ENCODE results near the gene SALL4.
A peak's percentile ranks its signal among the peaks of the same experiment; 100 is the strongest.

SALL4 gene

DNA sequence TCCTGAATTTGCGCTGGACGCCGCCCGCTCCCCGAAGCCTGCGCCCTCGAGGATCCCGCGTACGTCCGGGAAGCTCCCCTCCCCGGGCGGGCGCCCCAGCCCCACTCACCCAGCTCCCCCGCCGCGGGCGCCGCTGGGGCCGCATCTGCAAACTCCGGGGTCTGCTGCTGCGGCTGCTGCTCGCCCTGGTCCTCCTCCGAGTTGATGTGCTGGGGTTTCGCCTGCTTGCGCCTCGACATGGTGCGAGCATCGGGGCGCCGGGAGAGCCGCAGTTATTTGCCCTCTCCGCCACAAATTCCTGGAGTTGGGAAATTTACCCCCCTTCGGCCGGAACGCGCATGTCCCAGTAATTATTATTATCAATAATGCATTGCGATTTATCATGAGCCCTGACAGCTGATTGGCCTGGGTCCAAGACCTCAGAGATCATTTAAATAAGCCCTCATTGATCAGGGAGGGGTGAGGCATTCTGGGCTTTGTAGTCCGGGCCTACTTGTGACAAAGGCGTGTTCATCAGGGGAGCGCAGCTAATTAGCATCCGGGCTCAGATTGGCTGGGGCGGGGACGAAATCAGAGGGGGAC, at the start of gene SALL4:
SALL4 (minus strand) TSS at position 352 of the 582 bp plus-strand sequence; CDS start at position 239, 113 bp downstream.
- DNase-seq, result no peak
- Histone ChIP-seq H3K4me3 (ENCODE audit: low read depth, low read length) (peak within 1 kb of the TSS; percentile 61), H3K27ac (no peak within 1 kb of the TSS), H3K36me3 (replicated peaks) (no peaks in the 10 kb centered on the region), H3K27me3 (replicated peaks) (no peaks in the 10 kb centered on the region)
- in situ Hi-C loops (cut with HindIII; ENCODE audit: low pct_ligation_motif_present, low sequenced_read_pairs), result no loop called here
- TF ChIP-seq CTCF (IDR thresholded peaks at IDR 0.05; ENCODE audit: low read depth, low read length, missing control alignments), result no peak

DNA sequence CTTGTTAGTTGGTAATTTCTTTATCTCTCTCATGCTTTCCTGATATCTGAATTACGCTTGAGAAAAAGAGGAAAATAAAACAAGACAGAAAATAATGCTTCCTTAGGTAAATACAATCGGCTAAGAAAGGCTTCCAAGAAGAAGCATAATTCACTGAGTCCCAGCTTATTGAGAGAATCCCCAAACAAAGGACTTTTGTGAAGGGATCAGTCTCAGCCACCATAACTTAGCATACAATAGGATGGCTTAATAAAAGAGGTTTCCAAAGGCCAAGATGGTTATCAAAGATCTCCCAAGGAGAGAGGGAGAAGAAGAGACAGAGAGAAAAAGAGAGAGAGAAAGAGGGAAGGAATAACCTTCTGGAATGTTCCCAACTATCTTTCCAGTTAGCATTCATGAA, 46.0 kb upstream of the SALL4 start:
- Histone ChIP-seq H3K27ac (no peak overlapping the region), H3K36me3 (replicated peaks) (no peaks in the 10 kb centered on the region), H3K4me3 (ENCODE audit: low read depth, low read length) (no peak overlapping the region), H3K27me3 (replicated peaks) (no peaks in the 10 kb centered on the region)
- no peak for TF ChIP-seq CTCF (IDR thresholded peaks at IDR 0.05; ENCODE audit: low read depth, low read length, missing control alignments)
- no peak for DNase-seq
- in situ Hi-C loops (cut with HindIII; ENCODE audit: low pct_ligation_motif_present, low sequenced_read_pairs), result no loop called here

DNA sequence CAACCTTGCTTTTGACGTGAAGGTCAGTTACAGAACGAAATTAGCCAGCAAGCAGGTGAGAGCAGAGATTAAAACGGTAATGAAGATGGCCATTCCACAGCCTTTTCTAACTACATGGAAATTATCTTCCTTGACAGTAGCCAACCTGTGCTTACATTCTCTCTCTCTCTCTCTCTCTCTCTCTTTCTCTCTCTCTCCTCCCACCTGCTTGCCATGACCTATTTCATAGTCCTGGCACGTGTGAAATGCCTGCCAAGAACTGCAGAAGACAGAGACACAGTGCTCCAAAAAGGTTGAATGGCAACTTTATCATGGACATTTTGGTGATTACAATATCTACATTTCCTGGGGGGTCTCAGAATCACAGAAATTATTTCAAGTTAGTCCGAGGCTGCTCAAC, 38.5 kb upstream of the SALL4 start:
- TF ChIP-seq CTCF (IDR thresholded peaks at IDR 0.05; ENCODE audit: low read depth, low read length, missing control alignments), result no peak
- no peak overlapping the region for H3K27ac ChIP-seq
- no peak for DNase-seq
- no peaks in the 10 kb centered on the region for H3K27me3 ChIP-seq (replicated peaks)
- H3K4me3 ChIP-seq (ENCODE audit: low read depth, low read length), result no peak overlapping the region
- H3K36me3 ChIP-seq (replicated peaks), result no peaks in the 10 kb centered on the region
- in situ Hi-C loops (cut with HindIII; ENCODE audit: low pct_ligation_motif_present, low sequenced_read_pairs), result no loop called here

- Histone ChIP-seq H3K4me3 (ENCODE audit: low read depth, low read length) (no peak overlapping the region), H3K27me3 (replicated peaks) (no peaks in the 10 kb centered on the region), H3K36me3 (replicated peaks) (no peaks in the 10 kb centered on the region), H3K27ac (no peak overlapping the region)
- DNase-seq, result no peak
- in situ Hi-C loops (cut with HindIII; ENCODE audit: low pct_ligation_motif_present, low sequenced_read_pairs), result no loop called here
- no peak for TF ChIP-seq CTCF (IDR thresholded peaks at IDR 0.05; ENCODE audit: low read depth, low read length, missing control alignments)
These were observed 35.6 kb upstream of the SALL4 start for GRCh38 chr20:51837876-51838420.

- no peaks in the 10 kb centered on the region for H3K27me3 ChIP-seq (replicated peaks)
- no peak overlapping the region for H3K27ac ChIP-seq
- H3K36me3 ChIP-seq (replicated peaks), result no peaks in the 10 kb centered on the region
- TF ChIP-seq CTCF (IDR thresholded peaks at IDR 0.05; ENCODE audit: low read depth, low read length, missing control alignments), result no peak
- no peak for DNase-seq
- in situ Hi-C loops (cut with HindIII; ENCODE audit: low pct_ligation_motif_present, low sequenced_read_pairs), result no loop called here
- H3K4me3 ChIP-seq (ENCODE audit: low read depth, low read length), result no peak overlapping the region
These were observed 35.1 kb upstream of the SALL4 start for GRCh38 chr20:51837436-51837835.

GRCh38 chr20:51833326-51833725, 31.0 kb upstream of the SALL4 start:
- DNase-seq, result no peak
- TF ChIP-seq CTCF (IDR thresholded peaks at IDR 0.05; ENCODE audit: low read depth, low read length, missing control alignments), result no peak
- no peaks in the 10 kb centered on the region for H3K27me3 ChIP-seq (replicated peaks)
- in situ Hi-C loops (cut with HindIII; ENCODE audit: low pct_ligation_motif_present, low sequenced_read_pairs), result no loop called here
- H3K36me3 ChIP-seq (replicated peaks), result no peaks in the 10 kb centered on the region
- no peak overlapping the region for H3K4me3 ChIP-seq (ENCODE audit: low read depth, low read length)
- H3K27ac ChIP-seq, result no peak overlapping the region

All from brain microvascular endothelial cell (primary cell).